H1 (cell line): ENCODE data around the gene AATK. TPM values are rescaled to one million over a fixed set of nuclear protein-coding genes. Genes with fewer than 3 reads are reported as not detected.

Source experiments
- CTCF ChIA-PET: fragments of 300-600 bp; sonication (Branson Sonifier 250); formaldehyde crosslinking; loops from one replicate; lab custom pipeline; 2021; ENCODE audit not compliant: partially characterized antibody; lab: Charles Lee
- POLR2A ChIA-PET: fragments of 300-600 bp; sonication (Branson Sonifier 250); formaldehyde crosslinking; loops from one replicate; lab custom pipeline; 2021; ENCODE audit warnings: inconsistent platforms; ENCODE audit not compliant: partially characterized antibody; lab: Charles Lee
- DNase-seq, 2 experiments: peaks; one replicate each; pipeline versions ENCODE4 v3.0.0 to v3.0.0-alpha.2; 2010 to 2022; ENCODE audit warnings: low spot score in 2 of 2, low read depth in 1 of 2, mixed read lengths in 1 of 2
- FAIRE-seq: peaks from 2 replicates; lab custom pipeline; 2011; peaks lifted over from hg19 to GRCh38; lab: Jason Lieb, UNC
- H2AFZ ChIP-seq: 2 replicates; pipeline ENCODE4 v1.8.1; 2012; ENCODE audit warnings: low read length, inconsistent platforms
- H2AK5ac ChIP-seq: 2 replicates; pipeline ENCODE4 v1.6.1; 2013; ENCODE audit warnings: low read depth, low read length
- H2BK120ac ChIP-seq: replicated peaks from 2 replicates; pipeline ENCODE3; 2013; ENCODE audit warnings: low read depth, low read length, inconsistent platforms
- H2BK12ac ChIP-seq: 2 replicates; pipeline ENCODE4 v1.6.1; 2013; ENCODE audit warnings: low read depth, low read length
- H2BK15ac ChIP-seq: 2 replicates; pipeline ENCODE4 v1.6.1; 2013; ENCODE audit warnings: low read length
- H2BK20ac ChIP-seq: 2 replicates; pipeline ENCODE4 v1.6.1; 2013; ENCODE audit warnings: low read length
- H2BK5ac ChIP-seq: 2 replicates; pipeline ENCODE4 v1.6.1; 2013; ENCODE audit warnings: low read depth, low read length
- H3K14ac ChIP-seq: 2 replicates; pipeline ENCODE4 v1.6.1; 2013; ENCODE audit warnings: inconsistent platforms; ENCODE audit not compliant: insufficient read length
- H3K18ac ChIP-seq: 2 replicates; pipeline ENCODE4 v1.6.1; 2013; ENCODE audit warnings: low read length; ENCODE audit errors: extremely low read depth
- H3K23ac ChIP-seq: 2 replicates; pipeline ENCODE4 v1.6.1; 2013; ENCODE audit warnings: inconsistent platforms; ENCODE audit not compliant: insufficient read length
- H3K23me2 ChIP-seq: 2 replicates; pipeline ENCODE4 v1.6.1; 2013; ENCODE audit warnings: low read depth, low read length
- H3K27ac ChIP-seq: 2 replicates; pipeline ENCODE4 v1.6.1; 2011; ENCODE audit warnings: low read depth, low read length, inconsistent platforms
- H3K27me3 ChIP-seq, 4 experiments: replicated peaks in 1 of 4; 1 replicate in 1 of 4; 2 replicates in 3 of 4; pipeline versions ENCODE4 v1.6.1 to v1.8.1; 2011 to 2013; ENCODE audit warnings: low read length in 3 of 4, mild to moderate bottlenecking in 3 of 4, inconsistent platforms in 2 of 4, mixed read lengths in 2 of 4, moderate library complexity in 1 of 4; ENCODE audit not compliant: control insufficient read depth in 3 of 4, insufficient read depth in 3 of 4; ENCODE audit errors: extremely low read depth in 1 of 4
- H3K36me3 ChIP-seq, 4 experiments: 2 replicates each; pipeline versions ENCODE4 v1.6.1 to v1.8.1; 2011 to 2013; ENCODE audit warnings: mild to moderate bottlenecking in 4 of 4, low read length in 3 of 4, moderate library complexity in 2 of 4, control low read depth in 1 of 4, inconsistent platforms in 1 of 4; ENCODE audit not compliant: insufficient read depth in 4 of 4, control insufficient read depth in 2 of 4
- H3K4ac ChIP-seq: replicated peaks from 2 replicates; pipeline ENCODE3; 2013; ENCODE audit warnings: low read length, low read depth, mixed read lengths, inconsistent platforms; ENCODE audit not compliant: insufficient read length
- H3K4me1 ChIP-seq, 4 experiments: replicated peaks in 1 of 4; 1 replicate in 1 of 4; 2 replicates in 3 of 4; pipeline versions ENCODE4 v1.6.1 to v1.8.1; 2011 to 2013; ENCODE audit warnings: low read length in 3 of 4, inconsistent platforms in 2 of 4, mixed read lengths in 1 of 4; ENCODE audit not compliant: insufficient read depth in 4 of 4, control insufficient read depth in 3 of 4
- H3K4me2 ChIP-seq, 2 experiments: 2 replicates each; pipeline versions ENCODE4 v1.6.1 to v1.8.1; 2011 to 2013; ENCODE audit warnings: low read depth in 2 of 2, low read length in 2 of 2, control low read depth in 1 of 2, inconsistent platforms in 1 of 2, mild to moderate bottlenecking in 1 of 2; ENCODE audit not compliant: insufficient read depth in 1 of 2
- H3K4me3 ChIP-seq, 4 experiments: fragments of 200-600, 300-600 bp in 1 of 4; sonication (generic), shearing (Covaris generic), sonication (Bioruptor Twin) in 1 of 4; 2 replicates each; pipeline versions ENCODE4 v1.5.1 to v1.8.1; 2011 to 2016; ENCODE audit warnings: low read length in 4 of 4, low read depth in 3 of 4, control low read depth in 2 of 4, inconsistent platforms in 2 of 4, mild to moderate bottlenecking in 2 of 4, mixed read lengths in 1 of 4, moderate library complexity in 1 of 4; ENCODE audit not compliant: insufficient read depth in 2 of 4; ENCODE audit errors: extremely low read depth in 1 of 4
- H3K56ac ChIP-seq: replicated peaks from 2 replicates; pipeline ENCODE3; 2013; ENCODE audit warnings: low read depth, mild to moderate bottlenecking, mixed read lengths, low read length, inconsistent platforms; ENCODE audit not compliant: insufficient read length
- H3K79me1 ChIP-seq: 2 replicates; pipeline ENCODE4 v1.6.1; 2013; ENCODE audit warnings: low read depth, low read length, control low read depth
- H3K79me2 ChIP-seq, 2 experiments: 2 replicates each; pipeline versions ENCODE4 v1.6.1 to v1.8.1; 2012 to 2013; ENCODE audit warnings: low read length in 2 of 2, mild to moderate bottlenecking in 2 of 2, inconsistent platforms in 1 of 2; ENCODE audit not compliant: insufficient read depth in 2 of 2, control insufficient read depth in 1 of 2
- H3K9ac ChIP-seq, 4 experiments: replicated peaks in 1 of 4; 1 replicate in 1 of 4; 2 replicates in 3 of 4; pipeline versions ENCODE4 v1.6.1 to v1.8.1; 2011 to 2013; ENCODE audit warnings: low read depth in 3 of 4, low read length in 3 of 4, control low read depth in 2 of 4, mild to moderate bottlenecking in 2 of 4, moderate library complexity in 2 of 4, inconsistent platforms in 1 of 4; ENCODE audit errors: extremely low read depth in 1 of 4
- H3K9me3 ChIP-seq, 2 experiments: 2 replicates each; pipeline versions ENCODE4 v1.6.1 to v1.8.1; 2012 to 2013; ENCODE audit warnings: mild to moderate bottlenecking in 2 of 2, moderate library complexity in 2 of 2, control low read depth in 1 of 2, inconsistent platforms in 1 of 2, low read depth in 1 of 2, low read length in 1 of 2, mixed read lengths in 1 of 2; ENCODE audit not compliant: insufficient read depth in 2 of 2
- H4K20me1 ChIP-seq, 2 experiments: replicated peaks in 1 of 2; 2 replicates each; pipeline versions ENCODE3 to v1.8.1; 2011 to 2013; ENCODE audit warnings: inconsistent platforms in 2 of 2, low read length in 2 of 2, mild to moderate bottlenecking in 1 of 2; ENCODE audit not compliant: insufficient read depth in 2 of 2, control insufficient read depth in 1 of 2
- H4K5ac ChIP-seq: 2 replicates; pipeline ENCODE4 v1.6.1; 2013; ENCODE audit warnings: low read length, low read depth, mixed read lengths, inconsistent platforms; ENCODE audit not compliant: insufficient read length
- H4K8ac ChIP-seq: 2 replicates; pipeline ENCODE4 v1.8.0; 2013; ENCODE audit warnings: mild to moderate bottlenecking, moderate library complexity, low read length, inconsistent platforms; ENCODE audit not compliant: insufficient read depth; ENCODE audit errors: extremely low read depth
- H4K91ac ChIP-seq: replicated peaks from 2 replicates; pipeline ENCODE3; 2013; ENCODE audit warnings: low read length, mixed read lengths, inconsistent platforms; ENCODE audit not compliant: insufficient read length
- MAX ChIP-seq: IDR thresholded peaks from 2 replicates; pipeline ENCODE4 v1.6.1; 2012; ENCODE audit warnings: inconsistent platforms
- POLR2AphosphoS5 ChIP-seq: IDR thresholded peaks from 2 replicates; pipeline ENCODE4 v1.6.1; 2011; ENCODE audit warnings: low read depth, low read length
- TAF1 ChIP-seq: IDR thresholded peaks from 2 replicates; pipeline ENCODE4 v1.6.1; 2011; ENCODE audit warnings: mild to moderate bottlenecking, low read depth, low read length
- TBP ChIP-seq: IDR thresholded peaks from 2 replicates; pipeline ENCODE4 v1.6.1; 2011; ENCODE audit warnings: low read depth, low read length, improper control_type of control experiment
- TEAD4 ChIP-seq: IDR thresholded peaks from 2 replicates; pipeline ENCODE4 v1.6.1; 2012; ENCODE audit warnings: low read depth, low read length, inconsistent platforms, mixed read lengths
- WGBS, 2 experiments: shearing (Covaris generic) in 1 of 2; methylation state at CpG; one replicate each; pipeline versions ENCODE4 v1.1.6 to v1.1.7; 2013 to 2015; ENCODE audit warnings: low lambda C conversion rate in 2 of 2, mixed read lengths in 2 of 2, inconsistent platforms in 1 of 2, low coverage in 1 of 2, missing lambda C conversion rate in 1 of 2; ENCODE audit not compliant: insufficient replicate concordance in 2 of 2, insufficient coverage in 1 of 2, insufficient read length in 1 of 2; ENCODE audit errors: extremely low coverage in 1 of 2, missing lambda C conversion rate in 1 of 2; 5-methylcytosine and 5-hydroxymethylcytosine counted together
- polyA plus RNA-seq, 7 experiments: library from polyadenylated mRNA; depleted of rRNA in 3 of 7; stranded (reverse) in 5 of 7; unstranded in 2 of 7; fragments of >200 nt in 5 of 7; fragments of 200-250 nt in 2 of 7; gene quantifications; 1 replicate in 5 of 7; 2 replicates in 1 of 7; 4 replicates in 1 of 7; pipeline versions ENCODE4 v1.2.1 to v1.2.3, GENCODE V29; 2011 to 2013; ENCODE audit warnings: missing spikeins in 2 of 7, mixed read lengths in 2 of 7
- total RNA-seq: library from RNA; stranded (reverse); fragmentation: NEBNext Ultra II Directional; extraction: Animal tissue kit (Norgen Biotek cat#: 25700); gene quantifications from 2 replicates; pipeline ENCODE4 v1.2.1, GENCODE V29; 2021

AATK gene
- total and polyA plus RNA-seq, 2 of the 8 experiments (the other 6 are each of a cell fraction or from before 2014, with no cell fraction given), result 1.7 to 3.5 TPM

DNA sequence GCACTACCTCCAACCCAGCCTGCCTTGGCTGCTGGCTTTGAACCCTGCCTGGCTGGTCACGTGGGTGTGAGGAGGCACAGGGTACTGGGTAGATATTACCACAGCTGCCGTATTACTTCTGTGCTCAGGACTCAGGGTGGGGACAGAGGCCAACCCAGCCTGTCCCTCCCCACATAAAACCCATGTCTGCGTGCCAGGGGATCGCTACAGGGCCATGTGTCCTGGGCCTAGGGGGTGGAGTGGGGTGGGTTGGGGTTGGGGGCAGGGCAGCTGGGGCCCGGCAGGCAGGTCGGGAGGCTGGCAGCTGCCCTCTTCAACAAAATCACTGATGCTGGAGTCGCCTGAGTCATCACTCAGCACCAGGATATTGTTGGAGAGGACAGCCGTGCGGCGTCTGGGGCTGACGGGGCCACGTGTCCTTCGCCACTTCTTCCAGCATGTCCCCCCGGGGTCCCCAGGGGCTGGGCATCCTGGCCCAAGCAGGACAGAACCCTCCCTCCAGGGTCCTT, 40.4 kb downstream of the AATK start:
- H2BK5ac ChIP-seq, result no peak overlapping the region
- H4K20me1 ChIP-seq, result peaks cover 0 to 3% of the 10 kb centered on the region in 2 experiments
- H3K23ac ChIP-seq, result no peak overlapping the region
- H2AK5ac ChIP-seq, result no peak overlapping the region
- peaks cover 0 to 8% (median 2%) of the 10 kb centered on the region in 4 experiments; a peak in 5 of 7 replicates for H3K4me1 ChIP-seq
- H3K18ac ChIP-seq, result no peak overlapping the region
- CTCF ChIA-PET, result interaction anchor here (1.1 kb wide), 1 partner anchor 19 kb away, joined by 3 read pairs; no protein-coding TSS in a partner anchor
- H2AFZ ChIP-seq, result no peak overlapping the region
- POLR2A ChIA-PET, result no interaction called here
- H3K27me3 ChIP-seq, result peaks cover 0 to 11% (median 7%) of the 10 kb centered on the region in 4 experiments; a peak in 3 of 7 replicates
- no peak overlapping the region for H3K27ac ChIP-seq
- H4K91ac ChIP-seq, result no peak overlapping the region
- no peaks in the 10 kb centered on the region for H3K23me2 ChIP-seq
- no peak overlapping the region for H3K56ac ChIP-seq
- no peaks in the 10 kb centered on the region for H3K36me3 ChIP-seq
- no peak overlapping the region for H4K8ac ChIP-seq
- 0 out of 2 replicates have a peak overlapping the region, but pooled peaks have one; percentile 27 for H2BK12ac ChIP-seq
- 98% methylated on average over 11 of the region's 14 CpGs; no CpG with 5 or more reads in 1 of the 2 experiments for WGBS, 2 experiments
- no peak overlapping the region for H2BK15ac ChIP-seq
- no peak overlapping the region for H2BK20ac ChIP-seq
- H3K4me2 ChIP-seq, result no peak overlapping the region
- no peak for DNase-seq
- no peaks in the 10 kb centered on the region for H3K79me1 ChIP-seq
- no peak overlapping the region for H3K4me3 ChIP-seq
- FAIRE-seq, result no peak
- no peak overlapping the region for H4K5ac ChIP-seq
- H3K14ac ChIP-seq, result no peak overlapping the region
- no peaks in the 10 kb centered on the region for H3K79me2 ChIP-seq
- no peak overlapping the region for H3K9ac ChIP-seq
- no peak overlapping the region for H2BK120ac ChIP-seq
- no peak overlapping the region for H3K4ac ChIP-seq
- H3K9me3 ChIP-seq, result no peaks in the 10 kb centered on the region
- TF ChIP-seq MAX, result no peak
- TF ChIP-seq TAF1, result no peak
- TF ChIP-seq POLR2AphosphoS5, result no peak
- TF ChIP-seq TEAD4, result no peak
- TF ChIP-seq TBP, result no peak
